Amniotic stem cell (primary cell): ENCODE data around the gene PRKAA1.
"Not testable (repeated sequence)": the region's sequence is repeated elsewhere in the genome, so short reads cannot be mapped to it uniquely, and the experiment has no call there.

ENCODE experiments used
- DNase-seq: peaks from one replicate; lab custom pipeline; 2025; lab: John Stamatoyannopoulos, UW

PRKAA1 gene

GRCh38 chr5:40825461-40826043, 27.4 kb upstream of the PRKAA1 start:
- not testable (repeated sequence) for DNase-seq

- no peak for DNase-seq
Observed at GRCh38 chr5:40823459-40823858, 25.3 kb upstream of the PRKAA1 start.

- DNase-seq: no peak
Observed at GRCh38 chr5:40813698-40814281, 15.6 kb upstream of the PRKAA1 start.

GRCh38 chr5:40812125-40812524, 14.0 kb upstream of the PRKAA1 start:
- no peak for DNase-seq

GRCh38 chr5:40801771-40802562, 3.8 kb upstream of the PRKAA1 start:
- no peak for DNase-seq

- no peak for DNase-seq
Observed at GRCh38 chr5:40799258-40799657, 1.1 kb upstream of the PRKAA1 start.

GRCh38 chr5:40798801-40799210, 632 bp upstream of the PRKAA1 start:
- no peak for DNase-seq

- no peak for DNase-seq
Observed at GRCh38 chr5:40797273-40798011, 732 bp downstream of the PRKAA1 start.

- no peak for DNase-seq
Observed at GRCh38 chr5:40796487-40796889, 1.7 kb downstream of the PRKAA1 start.

GRCh38 chr5:40794877-40795276, 3.3 kb downstream of the PRKAA1 start:
- DNase-seq: not testable (repeated sequence)

GRCh38 chr5:40794340-40794739, 3.8 kb downstream of the PRKAA1 start:
- not testable (repeated sequence) for DNase-seq

- DNase-seq: not testable (repeated sequence)
Observed at GRCh38 chr5:40792691-40793090, 5.5 kb downstream of the PRKAA1 start.

GRCh38 chr5:40791715-40792139, 6.4 kb downstream of the PRKAA1 start:
- DNase-seq: no peak

- no peak for DNase-seq
Observed at GRCh38 chr5:40790947-40791593, 7.1 kb downstream of the PRKAA1 start.

GRCh38 chr5:40788941-40789340, 9.2 kb downstream of the PRKAA1 start:
- not testable (repeated sequence) for DNase-seq

- no peak for DNase-seq
Observed at GRCh38 chr5:40787986-40788385, 10.2 kb downstream of the PRKAA1 start.

- DNase-seq: not testable (repeated sequence)
Observed at GRCh38 chr5:40786664-40787063, 11.5 kb downstream of the PRKAA1 start.

GRCh38 chr5:40784916-40785315, 13.3 kb downstream of the PRKAA1 start:
- no peak for DNase-seq

- DNase-seq: no peak
Observed at GRCh38 chr5:40784027-40784653, 14.0 kb downstream of the PRKAA1 start.

- no peak for DNase-seq
Observed at GRCh38 chr5:40781843-40782409, 16.2 kb downstream of the PRKAA1 start.

GRCh38 chr5:40780858-40781257, 17.3 kb downstream of the PRKAA1 start:
- DNase-seq: no peak
